KMS-11 (cell line): Measurements from ENCODE around the gene LRP6.

Experiments used
- H2AFZ ChIP-seq: fragments of 200-600 bp; sonication (generic); 2 replicates; pipeline ENCODE4 v1.6.1; 2016; ENCODE audit warnings: antibody characterized with exemption, mixed run types, low read depth
- H3K27ac ChIP-seq: fragments of 200-600 bp; sonication (generic); 2 replicates; pipeline ENCODE4 v1.6.1; 2016; ENCODE audit warnings: mild to moderate bottlenecking, mixed run types
- H3K27me3 ChIP-seq: fragments of 200-600 bp; sonication (generic); 2 replicates; pipeline ENCODE4 v1.6.1; 2017; ENCODE audit warnings: mild to moderate bottlenecking, low read depth, mixed run types, moderate library complexity; ENCODE audit not compliant: insufficient read depth
- H3K36me3 ChIP-seq: fragments of 200-600 bp; sonication (generic); 2 replicates; pipeline ENCODE4 v1.6.1; 2017; ENCODE audit warnings: mild to moderate bottlenecking, mixed run types; ENCODE audit not compliant: insufficient read depth
- H3K4me1 ChIP-seq: fragments of 200-600 bp; sonication (generic); 2 replicates; pipeline ENCODE4 v1.6.1; 2016; ENCODE audit warnings: mild to moderate bottlenecking, low read depth, mixed run types; ENCODE audit not compliant: poor library complexity, severe bottlenecking
- H3K4me2 ChIP-seq: fragments of 200-600 bp; sonication (generic); 2 replicates; pipeline ENCODE4 v1.7.0; 2016; ENCODE audit warnings: mild to moderate bottlenecking, mixed run types
- H3K4me3 ChIP-seq: fragments of 200-600 bp; sonication (generic); IDR thresholded peaks from 2 replicates; pipeline ENCODE4 v1.6.1; 2017; ENCODE audit warnings: low read depth, low read length, mixed read lengths; ENCODE audit not compliant: insufficient read depth
- H3K79me2 ChIP-seq: fragments of 200-600 bp; sonication (generic); 2 replicates; pipeline ENCODE4 v1.6.1; 2016; ENCODE audit warnings: low read depth, mixed run types; ENCODE audit not compliant: insufficient read depth
- H3K9ac ChIP-seq: fragments of 200-600 bp; sonication (generic); 2 replicates; pipeline ENCODE4 v1.6.1; 2016; ENCODE audit warnings: mild to moderate bottlenecking, mixed run types
- H4K20me1 ChIP-seq: fragments of 200-600 bp; sonication (generic); 2 replicates; pipeline ENCODE4 v1.6.1; 2016; ENCODE audit warnings: mild to moderate bottlenecking, mixed run types; ENCODE audit not compliant: insufficient read depth
- TF ChIP-seq, protein P1 (sequence below): fragments of 200-600 bp; sonication (generic); conservative IDR thresholded peaks from 2 replicates; pipeline ENCODE4 v1.6.1; 2017; ENCODE audit warnings: low read depth, mild to moderate bottlenecking, antibody characterized with exemption, low read length, moderate library complexity, mixed read lengths

LRP6 gene

GRCh38 chr12:12221560-12221959, 45.3 kb downstream of the LRP6 start:
- H4K20me1 ChIP-seq, result no peaks in the 10 kb centered on the region
- H3K36me3 ChIP-seq, result no peaks in the 10 kb centered on the region
- no peak overlapping the region for H3K9ac ChIP-seq
- no peaks in the 10 kb centered on the region for H3K27me3 ChIP-seq
- peaks cover 3% of the 10 kb centered on the region; the same call in 1 of the 2 replicates for H3K79me2 ChIP-seq
- H3K4me2 ChIP-seq, result no peak overlapping the region
- no peak overlapping the region for H3K4me3 ChIP-seq
- H3K4me1 ChIP-seq, result no peaks in the 10 kb centered on the region
- no peak overlapping the region for H3K27ac ChIP-seq
- TF ChIP-seq, protein P1, sequence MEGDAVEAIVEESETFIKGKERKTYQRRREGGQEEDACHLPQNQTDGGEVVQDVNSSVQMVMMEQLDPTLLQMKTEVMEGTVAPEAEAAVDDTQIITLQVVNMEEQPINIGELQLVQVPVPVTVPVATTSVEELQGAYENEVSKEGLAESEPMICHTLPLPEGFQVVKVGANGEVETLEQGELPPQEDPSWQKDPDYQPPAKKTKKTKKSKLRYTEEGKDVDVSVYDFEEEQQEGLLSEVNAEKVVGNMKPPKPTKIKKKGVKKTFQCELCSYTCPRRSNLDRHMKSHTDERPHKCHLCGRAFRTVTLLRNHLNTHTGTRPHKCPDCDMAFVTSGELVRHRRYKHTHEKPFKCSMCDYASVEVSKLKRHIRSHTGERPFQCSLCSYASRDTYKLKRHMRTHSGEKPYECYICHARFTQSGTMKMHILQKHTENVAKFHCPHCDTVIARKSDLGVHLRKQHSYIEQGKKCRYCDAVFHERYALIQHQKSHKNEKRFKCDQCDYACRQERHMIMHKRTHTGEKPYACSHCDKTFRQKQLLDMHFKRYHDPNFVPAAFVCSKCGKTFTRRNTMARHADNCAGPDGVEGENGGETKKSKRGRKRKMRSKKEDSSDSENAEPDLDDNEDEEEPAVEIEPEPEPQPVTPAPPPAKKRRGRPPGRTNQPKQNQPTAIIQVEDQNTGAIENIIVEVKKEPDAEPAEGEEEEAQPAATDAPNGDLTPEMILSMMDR, result no peak
- H2AFZ ChIP-seq, result no peak overlapping the region

DNA sequence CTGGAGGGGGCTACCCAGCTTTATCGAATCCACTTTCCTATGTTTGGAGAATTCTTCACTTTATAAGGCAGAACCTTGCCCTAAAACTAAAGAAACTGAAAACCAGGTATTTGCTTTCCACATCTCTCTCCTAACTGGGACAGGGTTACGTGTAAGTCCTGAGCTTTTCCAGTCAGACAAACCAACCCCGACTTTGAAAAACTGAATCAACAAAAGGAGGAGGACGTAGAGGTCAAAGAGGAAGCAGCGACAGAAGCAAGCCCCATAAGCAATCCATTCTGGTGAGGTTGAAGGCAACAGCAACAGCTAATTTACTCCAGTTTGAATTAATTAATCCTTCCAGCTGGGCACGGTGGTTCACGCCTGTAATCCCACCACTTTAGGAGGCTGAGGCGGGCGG, 47.2 kb downstream of the LRP6 start:
- H3K4me1 ChIP-seq, result peaks cover 10% of the 10 kb centered on the region
- peaks cover 3% of the 10 kb centered on the region; the same call in 1 of the 2 replicates for H3K79me2 ChIP-seq
- H3K4me3 ChIP-seq, result no peak overlapping the region
- TF ChIP-seq, protein P1, result no peak
- no peak overlapping the region for H3K27ac ChIP-seq
- no peak overlapping the region for H3K9ac ChIP-seq
- no peaks in the 10 kb centered on the region for H3K36me3 ChIP-seq
- H3K4me2 ChIP-seq, result no peak overlapping the region
- H3K27me3 ChIP-seq, result no peaks in the 10 kb centered on the region
- H4K20me1 ChIP-seq, result no peaks in the 10 kb centered on the region
- no peak overlapping the region for H2AFZ ChIP-seq

GRCh38 chr12:12217018-12217359, 49.9 kb downstream of the LRP6 start:
- H4K20me1 ChIP-seq, result no peaks in the 10 kb centered on the region
- H3K27me3 ChIP-seq, result no peaks in the 10 kb centered on the region
- no peak overlapping the region for H3K4me2 ChIP-seq
- no peak overlapping the region for H3K4me3 ChIP-seq
- no peaks in the 10 kb centered on the region; the same call in 1 of the 2 replicates for H3K79me2 ChIP-seq
- H3K4me1 ChIP-seq, result peaks cover 15% of the 10 kb centered on the region
- no peak overlapping the region for H2AFZ ChIP-seq
- no peak overlapping the region for H3K9ac ChIP-seq
- no peak overlapping the region for H3K27ac ChIP-seq
- H3K36me3 ChIP-seq, result no peaks in the 10 kb centered on the region
- TF ChIP-seq, protein P1, result no peak

DNA sequence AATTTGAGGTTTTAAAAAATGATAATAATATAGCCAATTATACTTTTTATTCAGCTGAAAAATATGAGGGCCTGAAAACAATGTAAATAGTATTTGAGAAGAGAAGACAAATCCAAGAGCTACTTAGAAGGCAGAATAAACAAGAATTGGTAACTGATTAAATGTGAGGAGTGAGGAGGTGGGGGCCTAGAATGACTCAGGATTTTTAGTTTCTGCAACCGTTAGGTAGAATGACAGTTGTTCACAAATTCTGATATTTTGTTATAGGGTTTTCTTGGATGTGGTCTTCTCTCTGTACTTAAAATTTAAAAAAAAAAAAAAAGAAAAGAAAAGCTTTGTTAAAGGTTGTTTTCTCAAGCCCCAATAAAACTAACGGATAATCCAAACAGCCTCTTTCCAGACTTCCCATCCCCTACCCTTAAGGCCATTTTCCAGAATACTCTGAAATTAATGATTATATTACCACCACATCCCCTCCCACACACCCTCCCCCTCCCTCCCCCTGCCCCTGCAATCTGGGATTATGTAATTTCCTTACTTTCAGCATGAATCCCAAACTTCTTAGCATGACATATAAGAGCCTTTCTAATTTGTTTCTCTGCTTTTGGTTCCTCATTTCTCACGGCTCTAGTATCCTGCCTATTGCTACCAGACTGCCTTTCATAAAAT, 50.4 kb downstream of the LRP6 start:
- TF ChIP-seq, protein P1, result no peak
- H3K4me3 ChIP-seq, result no peak overlapping the region
- H3K9ac ChIP-seq, result no peak overlapping the region
- H2AFZ ChIP-seq, result no peak overlapping the region
- no peaks in the 10 kb centered on the region for H4K20me1 ChIP-seq
- H3K27me3 ChIP-seq, result no peaks in the 10 kb centered on the region
- H3K79me2 ChIP-seq, result no peaks in the 10 kb centered on the region; the same call in 1 of the 2 replicates
- H3K4me2 ChIP-seq, result no peak overlapping the region
- no peaks in the 10 kb centered on the region for H3K36me3 ChIP-seq
- peaks cover 20% of the 10 kb centered on the region for H3K4me1 ChIP-seq
- no peak overlapping the region for H3K27ac ChIP-seq
